ENCODE measurements around the gene REEP5. TPM values are rescaled to one million over a fixed set of nuclear protein-coding genes. Genes with fewer than 3 reads are reported as not detected.

REEP5 gene
- total and polyA plus RNA-seq, 9 of the 15 experiments (the other 6 are each of a cell fraction or from before 2014, with no cell fraction given) = 14.7 to 102 (median 36.0) TPM

- no peak for TF ChIP-seq FOXO4 (CRISPR knock-in tag; IDR thresholded peaks at IDR 0.05)
- no peak for TF ChIP-seq ZNF407 (IDR thresholded peaks at IDR 0.05; ENCODE audit: low read depth)
Measured at GRCh38 chr5:112933651-112934365, 11.8 kb upstream of the REEP5 start (continued).
